HG03039 (cell line): ENCODE results near the gene OLR1.
"Not testable (repeated sequence)": the region's sequence is repeated elsewhere in the genome, so short reads cannot be mapped to it uniquely, and the experiment has no call there.

Experiments
- ATAC-seq: cut with Tn5 transposase; IDR thresholded peaks from one replicate; pipeline ENCODE4 v1.9.1; 2021; ENCODE audit warnings: mild to moderate bottlenecking, moderate library complexity; ENCODE audit not compliant: unreplicated experiment

Gene OLR1

DNA sequence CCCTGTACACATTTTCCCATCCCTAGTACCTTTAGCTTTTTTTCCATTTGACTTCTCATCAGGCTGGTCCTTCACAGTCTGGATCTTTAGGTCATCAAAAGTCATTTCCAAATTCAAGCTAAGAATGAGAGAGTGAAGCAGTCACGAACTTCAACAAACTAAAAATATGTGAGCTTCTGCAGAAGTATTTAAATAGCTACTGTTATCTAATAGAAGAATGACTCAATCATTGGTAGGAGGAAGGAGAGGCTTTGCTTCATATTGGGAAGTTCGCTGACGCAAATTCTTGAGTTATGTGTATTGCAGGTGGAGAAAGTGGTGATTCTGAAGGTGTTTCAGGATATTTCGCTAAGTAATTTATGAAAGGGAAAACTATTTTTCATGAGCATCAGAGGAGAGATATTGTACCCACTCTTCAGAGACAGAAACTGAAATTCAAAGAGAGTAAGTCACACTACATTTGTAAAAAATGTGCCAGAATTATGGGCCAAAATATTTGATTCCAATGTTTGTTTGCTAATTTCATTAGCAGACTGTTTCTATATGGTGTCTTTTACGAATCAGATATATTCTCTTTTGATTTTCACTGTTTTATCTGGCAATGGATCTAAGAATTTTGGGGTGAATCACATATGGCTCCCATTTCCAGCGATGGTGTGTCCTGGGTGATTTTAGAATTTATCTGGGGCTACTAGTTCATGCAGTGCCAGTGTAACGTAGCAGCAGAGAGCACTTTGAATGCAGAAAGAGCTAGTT lies at the start of gene OLR1:
Gene OLR1, minus strand, starts transcription at position 160 of the 756 bp plus-strand sequence. Its CDS starts 55 bp downstream, at position 105.
- ATAC-seq: no peak

DNA sequence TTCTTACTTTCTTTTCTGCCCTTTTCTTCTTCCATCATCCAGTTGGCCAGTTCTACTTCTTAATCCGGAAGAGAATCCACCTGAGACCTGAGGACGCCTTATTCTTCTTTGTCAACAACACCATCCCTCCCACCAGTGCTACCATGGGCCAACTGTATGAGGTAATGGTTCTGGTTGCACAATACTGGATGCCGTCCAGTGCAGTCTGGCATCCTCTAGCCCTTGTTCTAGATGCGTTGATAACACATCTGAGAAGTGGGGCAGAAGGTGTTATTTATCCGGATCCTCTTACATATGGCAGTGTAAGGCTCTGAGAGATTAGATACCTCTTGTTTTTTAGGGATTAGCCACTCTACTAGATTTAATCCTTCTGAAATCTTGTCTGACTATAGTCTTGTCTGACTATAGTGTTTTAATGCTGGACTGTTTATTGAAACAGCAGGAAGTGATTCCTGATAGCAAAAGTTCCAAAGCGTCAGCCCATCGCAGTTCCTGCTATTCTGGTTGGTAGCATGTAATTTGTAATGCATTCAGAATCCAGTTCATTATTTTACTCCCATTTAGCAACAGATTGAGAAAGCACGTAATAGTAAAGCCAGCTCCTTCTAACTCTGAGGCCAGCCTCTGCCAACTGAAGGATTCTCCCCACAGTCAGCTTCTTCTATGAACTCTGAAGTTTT lies 48.6 kb upstream of the OLR1 start:
- no peak for ATAC-seq

DNA sequence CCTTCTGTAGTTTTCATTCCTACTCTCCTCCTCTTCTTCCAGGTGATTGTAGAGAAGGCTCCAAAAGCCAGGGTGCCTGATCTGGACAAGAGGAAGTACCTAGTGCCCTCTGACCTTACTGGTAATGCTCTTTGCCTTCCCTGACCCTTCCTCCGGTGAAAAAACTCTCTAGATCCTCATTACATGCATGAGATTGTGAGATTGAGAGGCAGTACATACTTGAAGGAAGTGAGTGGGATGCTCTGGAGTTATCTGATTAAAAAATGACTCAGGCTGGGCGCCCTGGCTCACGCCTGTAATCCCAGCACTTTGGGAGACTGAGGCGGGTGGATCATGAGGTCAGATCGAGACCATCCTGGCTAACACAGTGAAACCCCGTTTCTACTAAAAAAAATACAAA lies 46.1 kb upstream of the OLR1 start:
- ATAC-seq: no peak

DNA sequence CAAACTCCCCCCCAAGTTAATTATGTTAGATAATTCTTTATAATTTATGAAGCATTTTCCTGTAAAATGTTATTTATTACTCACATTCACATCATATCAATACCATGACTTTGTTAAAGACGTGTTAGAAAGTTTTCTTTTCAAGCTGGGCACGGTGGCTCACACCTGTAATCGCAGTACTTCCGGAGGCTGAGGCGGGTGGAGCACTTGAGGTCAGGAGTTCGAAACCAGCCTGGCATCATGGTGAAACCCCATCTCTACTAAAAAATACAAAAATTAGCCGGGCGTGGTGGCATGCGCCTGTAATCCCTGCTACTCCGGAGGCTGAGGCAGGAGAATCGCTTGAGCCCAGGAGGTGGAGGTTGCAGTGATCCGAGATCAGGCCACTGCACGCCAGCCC lies 44.0 kb upstream of the OLR1 start:
- ATAC-seq: not testable (repeated sequence)

DNA sequence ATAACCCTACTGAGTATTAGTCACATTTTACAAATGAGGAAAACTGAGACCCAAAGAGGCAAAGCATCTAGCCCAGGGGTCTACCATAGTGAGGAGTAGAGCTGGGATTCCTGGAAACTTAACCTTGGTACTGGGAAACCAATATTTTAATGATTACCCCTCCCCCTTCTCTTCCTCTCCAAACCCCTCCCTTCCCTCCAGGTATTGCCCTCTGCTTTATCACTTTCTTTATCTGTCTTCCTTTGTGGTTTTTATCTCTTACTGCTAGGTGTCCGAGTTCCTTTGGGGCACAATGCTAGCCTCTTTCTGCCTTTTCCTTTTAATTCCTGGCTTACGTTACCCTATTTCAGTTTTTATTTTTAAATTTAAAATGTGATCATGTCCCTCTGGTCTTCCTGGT lies 43.5 kb upstream of the OLR1 start:
- ATAC-seq: no peak

DNA sequence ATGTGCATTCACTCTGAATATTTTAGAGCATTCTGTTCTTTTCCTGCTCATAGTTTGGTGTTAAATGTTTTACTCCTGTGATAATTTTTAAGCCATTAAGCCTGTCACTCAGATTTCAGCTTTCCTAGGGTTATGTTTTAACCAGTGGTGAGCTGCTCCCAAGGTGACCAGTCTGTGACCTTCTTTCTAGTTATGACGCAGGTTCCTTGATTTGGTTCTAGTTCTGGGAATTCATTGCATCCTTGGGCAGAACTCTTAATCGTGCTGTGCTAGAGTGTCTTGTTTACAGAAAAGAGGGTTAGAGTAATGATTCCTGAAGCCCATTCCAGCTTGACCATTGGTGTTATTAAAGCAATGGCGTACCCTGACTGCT lies 42.9 kb upstream of the OLR1 start:
- no peak for ATAC-seq

DNA sequence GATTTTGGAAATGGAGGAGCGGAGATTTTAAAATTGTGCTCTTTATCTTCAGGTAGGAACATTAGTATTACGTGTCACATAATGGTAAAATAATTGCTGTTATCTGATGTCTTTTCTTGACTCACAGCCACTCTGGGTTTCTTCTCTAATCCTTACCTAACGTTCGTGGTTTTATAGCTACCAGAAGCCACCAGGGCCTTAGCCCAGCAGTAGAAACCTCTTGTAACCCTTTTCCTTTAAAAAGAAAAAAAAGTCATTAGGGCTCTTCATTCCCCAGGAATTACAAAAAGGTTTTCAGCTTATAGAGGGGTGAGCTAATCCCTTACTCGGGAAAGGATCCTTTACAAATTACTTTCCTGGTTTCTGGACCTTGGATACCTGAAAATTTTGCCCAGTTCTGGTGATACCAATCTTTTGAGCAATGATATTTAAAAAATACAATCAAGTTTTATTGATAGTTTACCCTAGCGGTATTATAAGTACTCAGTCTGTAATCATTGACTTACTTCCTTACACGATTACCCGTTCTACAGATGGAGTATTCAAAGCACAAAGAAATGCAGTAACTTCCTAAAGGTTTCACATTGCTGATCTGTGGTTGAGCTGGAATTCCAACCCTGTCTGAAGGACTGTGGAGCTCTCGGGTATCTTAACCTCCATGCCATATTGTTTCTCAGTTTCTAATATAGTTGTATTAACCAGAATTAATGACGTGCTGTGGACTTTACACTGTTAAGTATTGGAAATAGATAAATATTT lies 42.4 kb upstream of the OLR1 start:
- ATAC-seq: no peak

DNA sequence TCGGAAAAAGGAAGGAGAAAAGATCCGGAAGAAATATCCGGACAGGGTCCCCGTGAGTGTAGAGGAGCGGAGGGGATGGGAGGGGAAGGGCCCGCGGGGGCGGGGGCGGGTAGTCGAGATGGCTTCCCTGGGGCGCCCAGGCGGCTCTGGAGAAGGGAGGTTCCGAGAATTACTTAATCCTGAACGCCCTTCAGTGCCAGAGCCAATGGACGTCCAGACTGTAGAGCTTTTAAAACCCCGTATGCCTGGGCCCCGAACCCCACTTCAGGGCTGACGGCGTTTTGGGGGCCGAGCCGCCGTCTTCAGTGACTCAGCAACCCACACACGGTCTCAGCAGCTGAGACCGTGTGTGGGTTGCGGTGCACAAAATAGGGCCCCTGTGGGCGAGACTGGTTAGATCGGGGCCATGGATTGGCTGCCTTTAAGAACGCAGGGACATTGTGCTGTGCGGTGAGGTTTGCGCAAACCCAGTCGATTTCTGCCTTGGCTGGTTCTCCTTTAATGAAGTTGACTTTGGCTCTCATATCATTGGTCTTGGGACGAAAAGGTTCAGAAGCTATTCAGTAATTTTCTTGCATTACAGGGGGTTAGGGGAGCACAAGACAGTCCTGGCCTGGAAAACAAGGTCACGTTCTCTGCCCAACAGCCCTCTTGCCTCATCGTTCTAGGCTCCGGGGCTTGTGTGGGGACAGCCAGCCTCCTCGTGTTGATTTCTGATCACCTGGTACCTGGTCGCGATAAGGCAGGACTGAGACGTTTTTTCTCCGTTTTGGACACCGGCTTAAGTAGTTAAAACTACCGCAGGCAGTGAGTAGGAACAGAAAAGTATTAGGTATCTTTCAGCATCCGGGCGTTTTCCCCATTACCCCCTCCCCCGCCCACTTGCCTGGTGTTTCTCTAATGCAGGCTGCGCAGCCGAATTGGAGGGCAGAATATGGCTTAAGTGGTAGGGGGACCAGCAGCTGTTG lies 41.5 kb upstream of the OLR1 start:
- peak; percentile 42 for ATAC-seq

DNA sequence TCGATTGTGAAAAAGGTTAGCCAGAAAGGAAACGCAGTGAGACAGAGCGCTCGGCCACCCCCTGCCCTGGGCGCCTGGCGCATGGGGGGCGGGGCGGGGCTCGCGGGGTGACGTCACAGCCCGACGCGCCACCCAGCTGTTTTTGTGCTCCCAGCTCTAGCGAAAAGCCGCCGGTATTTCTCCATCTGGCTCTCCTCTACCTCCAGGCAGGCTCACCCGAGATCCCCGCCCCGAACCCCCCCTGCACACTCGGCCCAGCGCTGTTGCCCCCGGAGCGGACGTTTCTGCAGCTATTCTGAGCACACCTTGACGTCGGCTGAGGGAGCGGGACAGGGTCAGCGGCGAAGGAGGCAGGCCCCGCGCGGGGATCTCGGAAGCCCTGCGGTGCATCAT lies 40.8 kb upstream of the OLR1 start, which contains the start of gene GABARAPL1:
Gene GABARAPL1, plus strand, starts transcription at position 139 of the 393 bp plus-strand sequence. Its CDS starts 253 bp downstream, at position 392.
- peak; percentile 59 for ATAC-seq

DNA sequence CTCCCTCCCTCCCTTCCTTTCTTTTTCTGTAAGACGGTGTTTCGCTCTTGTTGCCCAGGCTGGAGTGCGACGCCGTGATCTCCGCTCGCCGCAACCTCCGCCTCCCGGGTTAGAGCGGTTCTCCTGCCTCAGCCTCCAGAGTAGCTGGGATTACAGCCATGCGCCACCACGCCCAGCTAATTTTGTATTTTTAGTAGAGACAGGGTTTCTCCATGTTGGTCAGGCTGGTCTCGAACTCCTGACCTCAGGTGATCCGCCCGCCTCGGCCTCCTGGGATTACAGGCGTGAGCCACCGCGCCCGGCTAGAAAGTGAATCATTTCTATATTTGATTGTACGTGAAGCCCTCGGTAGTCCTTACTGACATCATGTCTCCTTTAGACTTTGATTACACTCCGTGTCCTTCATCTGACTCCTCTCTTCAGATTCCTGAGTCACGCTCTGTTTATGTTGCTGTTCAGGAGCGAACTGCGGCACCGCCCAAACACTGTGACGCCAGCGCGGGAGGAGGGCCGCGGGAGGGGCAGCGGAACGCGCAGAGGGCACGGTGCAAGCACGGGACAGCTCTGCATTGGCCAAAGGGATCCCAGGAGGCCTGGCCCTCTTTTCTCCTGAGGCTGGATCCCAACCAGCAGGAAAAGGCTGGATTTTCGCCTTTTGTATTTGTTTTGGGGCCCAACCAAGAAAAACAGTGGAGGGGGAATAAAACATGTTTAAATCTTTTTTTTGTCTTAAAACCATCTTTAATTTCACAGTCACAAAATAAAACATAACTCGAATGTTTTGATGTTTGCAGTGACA lies 40.2 kb upstream of the OLR1 start:
- peak; percentile 72 for ATAC-seq

DNA sequence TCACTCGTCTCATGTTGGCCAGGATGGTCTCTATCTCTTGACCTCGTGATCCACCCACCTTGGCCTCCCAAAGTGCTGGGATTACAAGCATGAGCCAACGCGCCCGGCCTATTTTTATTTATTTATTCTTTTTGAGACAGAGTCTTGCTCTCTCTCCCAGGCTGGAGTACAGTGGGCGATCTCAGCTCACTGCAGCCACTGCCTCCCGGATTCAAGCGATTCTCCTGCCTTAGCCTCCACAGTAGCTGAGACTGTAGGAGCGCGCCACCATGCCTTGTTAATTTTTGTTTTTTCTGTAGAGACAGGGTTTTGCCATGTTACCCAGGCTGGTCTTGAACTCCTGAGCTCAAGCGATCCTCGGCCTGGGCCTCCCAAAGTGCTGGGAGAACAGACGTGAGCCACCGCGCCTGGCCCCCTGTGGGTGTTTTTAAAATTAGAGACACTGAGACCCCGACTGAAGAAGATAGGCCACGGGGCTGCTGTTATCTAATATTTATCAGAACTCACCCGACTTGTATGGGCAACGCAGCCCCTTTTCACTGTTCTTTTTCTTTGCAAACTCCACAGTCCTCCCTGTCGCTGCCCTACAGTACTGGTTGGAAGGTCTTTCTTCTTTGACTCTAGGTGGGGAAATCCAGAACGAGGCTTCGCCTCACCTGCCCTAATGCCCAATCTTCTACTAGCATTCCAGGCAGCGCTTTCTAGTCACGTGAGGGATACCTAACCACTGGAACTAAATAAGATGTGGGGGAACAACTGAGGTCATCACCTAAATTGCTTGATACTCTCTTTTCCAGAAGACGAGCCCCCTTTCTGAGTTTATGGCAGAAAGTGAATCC lies 39.4 kb upstream of the OLR1 start:
- no peak for ATAC-seq

DNA sequence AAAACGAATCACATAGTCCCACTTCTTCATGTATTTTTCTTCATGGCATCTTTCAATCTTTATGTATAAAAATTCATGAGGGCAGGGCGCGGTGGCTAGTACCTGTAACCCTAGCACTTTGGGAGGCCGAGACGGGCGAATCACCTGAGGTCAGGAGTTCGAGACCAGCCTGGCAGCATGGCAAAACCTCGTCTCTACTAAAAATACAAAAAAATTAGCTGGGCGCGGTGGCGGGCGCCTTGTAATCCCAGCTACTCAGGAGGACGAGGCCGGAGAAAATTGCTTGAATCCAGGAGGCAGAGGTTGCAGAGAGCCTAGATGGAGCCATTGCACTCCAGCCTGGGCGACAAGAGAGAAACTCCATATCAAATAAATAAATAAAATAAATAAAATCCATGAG lies 38.3 kb upstream of the OLR1 start:
- no peak for ATAC-seq

DNA sequence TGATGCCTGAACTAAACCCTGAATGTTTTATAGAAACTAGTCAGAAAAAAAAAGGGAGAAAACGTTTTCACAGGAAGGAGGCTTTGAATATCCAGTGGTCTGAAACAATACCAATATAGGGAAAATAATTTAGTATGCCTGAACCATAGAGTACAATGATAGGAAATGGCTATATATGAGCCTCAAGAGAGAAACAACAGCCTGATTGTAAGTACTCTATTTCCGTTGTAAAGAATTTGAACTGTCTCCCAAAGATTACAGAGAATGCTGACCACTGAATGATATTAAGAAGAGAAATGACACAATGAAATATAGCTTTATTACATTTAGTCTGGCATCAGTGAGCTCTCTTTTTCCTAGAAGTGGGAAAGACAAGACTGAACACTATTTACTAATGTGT lies 35.2 kb upstream of the OLR1 start:
- ATAC-seq: no peak

DNA sequence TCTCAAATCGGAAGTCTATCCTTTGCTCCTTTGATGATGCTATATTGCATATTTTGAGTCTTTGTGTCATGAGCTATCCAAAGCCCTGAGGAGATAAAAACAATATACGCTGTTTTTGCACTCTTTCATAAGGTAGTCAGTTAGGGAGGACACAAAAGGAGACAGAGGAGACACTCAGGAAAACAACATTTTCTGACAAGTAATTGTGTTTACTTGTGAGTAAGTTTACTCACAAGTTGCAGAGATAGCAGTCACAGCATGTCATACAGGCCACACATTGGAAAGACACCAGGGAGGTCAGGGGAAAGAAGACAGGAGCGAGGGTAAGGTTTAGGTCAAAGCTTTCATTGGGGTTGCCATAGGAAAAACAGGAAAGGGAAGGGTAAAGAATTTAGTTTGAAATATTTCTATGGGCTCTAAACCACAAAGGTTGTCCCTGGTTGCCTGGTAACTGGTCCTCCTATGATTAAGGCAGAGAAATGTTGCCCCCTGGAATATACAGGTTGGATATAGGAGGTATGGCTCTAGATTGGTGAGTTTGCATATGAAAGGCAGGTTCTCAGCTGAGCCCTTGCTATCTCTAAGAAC lies 33.4 kb upstream of the OLR1 start:
- ATAC-seq: no peak

DNA sequence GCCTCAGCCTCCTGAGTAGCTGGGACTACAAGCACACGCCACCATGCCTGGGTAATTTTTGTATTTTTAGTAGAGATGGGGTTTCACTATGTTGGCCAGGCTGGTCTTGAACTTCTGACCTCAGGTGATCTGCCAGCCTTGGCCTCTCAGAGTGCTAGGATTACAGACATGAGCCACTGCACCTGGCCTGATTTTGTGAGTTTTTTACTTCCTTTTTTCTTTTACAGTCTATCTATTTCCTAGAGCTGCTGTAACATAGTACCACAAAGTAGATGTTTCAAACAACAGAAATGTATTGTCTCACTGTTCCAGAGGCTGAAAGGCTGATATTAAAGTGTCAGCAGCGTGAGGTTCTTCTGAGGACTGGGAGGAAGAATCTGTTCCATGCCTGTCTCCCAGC lies 32.6 kb upstream of the OLR1 start:
- not testable (repeated sequence) for ATAC-seq

DNA sequence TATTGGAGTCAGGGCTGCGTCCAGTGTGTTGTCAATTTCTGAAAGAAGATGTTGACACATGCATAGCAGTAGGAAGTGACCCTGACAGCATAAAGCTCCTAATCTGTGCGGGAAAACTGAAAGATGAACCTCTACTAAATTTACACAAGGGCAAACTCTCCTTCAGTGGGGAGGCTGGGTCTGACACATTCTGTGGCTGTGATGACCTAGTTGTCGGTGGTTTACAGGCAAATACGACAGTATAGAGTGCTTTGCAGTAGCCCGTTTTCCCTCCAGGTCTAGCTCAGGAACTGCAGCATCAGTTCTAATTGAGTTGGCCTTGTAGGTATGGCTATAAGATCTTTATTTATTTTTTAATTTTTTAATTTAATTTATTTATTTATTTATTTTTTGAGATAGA lies 25.9 kb upstream of the OLR1 start:
- ATAC-seq: no peak

DNA sequence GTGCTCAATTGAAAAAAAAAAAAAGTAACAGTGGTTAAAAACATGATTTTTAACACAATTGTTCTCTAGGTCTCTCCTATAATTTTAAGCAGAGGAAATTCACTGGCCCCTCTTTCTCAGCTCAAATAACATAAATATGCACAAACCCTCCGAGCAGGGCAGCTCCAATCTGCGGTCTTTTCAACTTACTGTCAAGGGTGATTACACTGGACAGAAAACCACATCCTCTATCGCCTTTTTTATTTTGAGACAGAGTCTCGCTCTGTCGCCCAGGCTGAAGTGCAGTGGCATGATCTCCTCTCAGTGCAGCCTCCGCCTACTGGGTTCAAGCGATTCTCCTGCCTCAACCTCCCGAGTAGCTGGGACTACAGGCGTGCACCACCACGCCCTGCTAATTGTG lies 24.3 kb upstream of the OLR1 start:
- ATAC-seq: peak; percentile 64

DNA sequence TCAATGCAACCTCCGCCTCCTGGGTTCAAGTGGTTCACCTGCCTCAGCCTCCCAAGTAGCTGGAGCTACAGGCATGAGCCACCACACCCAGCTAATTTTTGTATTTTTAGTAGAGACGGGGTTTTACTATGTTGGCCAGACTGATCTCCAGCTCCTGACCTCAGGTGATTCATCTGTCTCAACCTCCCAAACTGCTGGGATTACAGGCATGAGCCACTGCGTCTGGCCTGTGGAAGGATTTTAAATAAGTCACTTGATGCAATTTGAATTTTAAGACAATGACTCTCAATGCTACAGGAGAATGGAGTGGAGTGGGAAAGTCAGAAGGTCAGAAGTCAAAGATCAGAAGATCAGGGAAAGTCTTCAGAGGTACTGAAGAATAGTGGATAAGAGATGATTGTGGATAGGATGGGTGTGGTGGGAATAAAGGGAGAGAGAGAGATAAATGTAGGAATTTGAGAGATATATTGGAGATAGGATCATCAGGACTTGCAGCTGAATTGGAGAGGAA lies 22.3 kb upstream of the OLR1 start:
- no peak for ATAC-seq
